Liver (tissue), 9 donors: ENCODE results near the gene ENOPH1. TPM values are rescaled to one million over a fixed set of nuclear protein-coding genes. Genes with fewer than 3 reads are reported as not detected.

ENCODE experiments used
- DNase-seq: peaks from one replicate; pipeline ENCODE4 v3.0.0-alpha.2; 2017; ENCODE audit warnings: low spot score
- H3K27ac ChIP-seq, 2 donors: one replicate each; pipeline ENCODE4 v1.7.0; 2013; ENCODE audit warnings: inconsistent platforms in 2 of 2, low read length in 2 of 2, control low read depth in 1 of 2, low read depth in 1 of 2, mild to moderate bottlenecking in 1 of 2
- H3K27me3 ChIP-seq, 4 donors: one replicate each; pipeline versions ENCODE4 v1.6.1 to v1.7.0; 2013; ENCODE audit warnings: low read length in 3 of 4, inconsistent platforms in 1 of 4, mild to moderate bottlenecking in 1 of 4, moderate library complexity in 1 of 4; ENCODE audit not compliant: control insufficient read depth in 4 of 4, insufficient read depth in 4 of 4
- H3K36me3 ChIP-seq, 4 donors: one replicate each; pipeline versions ENCODE4 v1.6.1 to v1.7.0; 2013; ENCODE audit warnings: low read length in 3 of 4, mild to moderate bottlenecking in 3 of 4, low read depth in 1 of 4, moderate library complexity in 1 of 4; ENCODE audit not compliant: control insufficient read depth in 4 of 4, insufficient read depth in 3 of 4
- H3K4me1 ChIP-seq, 4 donors: one replicate each; pipeline versions ENCODE4 v1.6.1 to v1.7.0; 2013; ENCODE audit warnings: low read length in 3 of 4, mild to moderate bottlenecking in 3 of 4, moderate library complexity in 1 of 4; ENCODE audit not compliant: control insufficient read depth in 4 of 4, insufficient read depth in 4 of 4
- H3K4me3 ChIP-seq, 3 donors: one replicate each; pipeline versions ENCODE4 v1.6.1 to v1.7.0; 2013; ENCODE audit warnings: low read length in 3 of 3, control low read depth in 1 of 3, low read depth in 1 of 3, mild to moderate bottlenecking in 1 of 3
- H3K9ac ChIP-seq, 2 donors: one replicate each; pipeline ENCODE4 v1.7.0; 2013; ENCODE audit warnings: low read length in 2 of 2, mild to moderate bottlenecking in 2 of 2, moderate library complexity in 2 of 2, control low read depth in 1 of 2, low read depth in 1 of 2
- H3K9me3 ChIP-seq, 4 donors: one replicate each; pipeline versions ENCODE4 v1.6.1 to v1.7.0; 2013; ENCODE audit warnings: low read length in 3 of 4; ENCODE audit not compliant: control insufficient read depth in 4 of 4
- ATF3 ChIP-seq: IDR thresholded peaks from 2 replicates; pipeline ENCODE4 v1.6.1; 2016; ENCODE audit warnings: antibody characterized with exemption
- CTCF ChIP-seq: fragments of 150-350 bp; IDR thresholded peaks from 2 replicates; pipeline ENCODE4 v1.5.1; 2017; ENCODE audit warnings: improper control_type of control experiment, low read depth, low read length; ENCODE audit not compliant: missing input control
- EGR1 ChIP-seq, 2 donors: IDR thresholded peaks; 2 replicates each; pipeline ENCODE4 v1.6.1; 2016 to 2018; ENCODE audit warnings: antibody characterized with exemption in 2 of 2, low read depth in 2 of 2
- FOXA1 ChIP-seq: IDR thresholded peaks from 2 replicates; pipeline ENCODE4 v1.6.1; 2016; ENCODE audit warnings: antibody characterized with exemption
- FOXA2 ChIP-seq: IDR thresholded peaks from 2 replicates; pipeline ENCODE4 v1.6.1; 2016; ENCODE audit warnings: antibody characterized with exemption
- HNF4A ChIP-seq, 2 donors: conservative IDR thresholded peaks; 2 replicates each; pipeline ENCODE4 v1.6.1; 2016; ENCODE audit warnings: antibody characterized with exemption in 2 of 2, mild to moderate bottlenecking in 2 of 2
- HNF4G ChIP-seq: IDR thresholded peaks from 2 replicates; pipeline ENCODE4 v1.6.1; 2016; ENCODE audit warnings: antibody characterized with exemption
- JUND ChIP-seq, 2 donors: IDR thresholded peaks; 2 replicates each; pipeline ENCODE4 v1.6.1; 2016; ENCODE audit warnings: antibody characterized with exemption in 2 of 2
- NR2F2 ChIP-seq: IDR thresholded peaks from 2 replicates; pipeline ENCODE4 v1.6.1; 2016; ENCODE audit warnings: antibody characterized with exemption
- RAD21 ChIP-seq, 2 donors: IDR thresholded peaks; 2 replicates each; pipeline ENCODE4 v1.6.1; 2016; ENCODE audit warnings: antibody characterized with exemption in 2 of 2, mild to moderate bottlenecking in 2 of 2
- RXRA ChIP-seq, 2 donors: IDR thresholded peaks; 2 replicates each; pipeline ENCODE4 v1.6.1; 2017 to 2018; ENCODE audit warnings: antibody characterized with exemption in 2 of 2, mild to moderate bottlenecking in 1 of 2
- SP1 ChIP-seq: IDR thresholded peaks from 2 replicates; pipeline ENCODE4 v1.6.1; 2018; ENCODE audit warnings: antibody characterized with exemption, mild to moderate bottlenecking
- TAF1 ChIP-seq: conservative IDR thresholded peaks from 2 replicates; pipeline ENCODE4 v1.6.1; 2016; ENCODE audit warnings: antibody characterized with exemption, mild to moderate bottlenecking
- YY1 ChIP-seq: IDR thresholded peaks from 2 replicates; pipeline ENCODE4 v1.6.1; 2016; ENCODE audit warnings: antibody characterized with exemption, mild to moderate bottlenecking
- ZBTB33 ChIP-seq: IDR thresholded peaks from 2 replicates; pipeline ENCODE4 v1.6.1; 2016; ENCODE audit warnings: antibody characterized with exemption
- WGBS: extraction: QIAGEN DNeasy Blood & Tissue Kit; methylation state at CpG from one replicate; pipeline ENCODE4 v1.1.7; 2013; 5-methylcytosine and 5-hydroxymethylcytosine counted together
- polyA plus RNA-seq, 2 donors: library from polyadenylated mRNA; stranded (reverse) in 1 of 2; unstranded in 1 of 2; fragments of 200-250 nt in 1 of 2; fragments of >200 nt in 1 of 2; fragmentation: Nextera tagmentation in 1 of 2; extraction: Ambion mirVana in 1 of 2; gene quantifications; one replicate each; pipeline versions ENCODE4 v1.2.1 to v1.2.3, GENCODE V29; 2013 to 2015
- total RNA-seq, 2 donors: library from RNA; depleted of rRNA; stranded (reverse); fragments of >200 nt; gene quantifications; one replicate each; pipeline ENCODE4 v1.2.3, GENCODE V29; 2014
- TF ChIP-seq, protein P1 (sequence below): IDR thresholded peaks from 2 replicates; pipeline ENCODE4 v1.6.1; 2016; ENCODE audit warnings: antibody characterized with exemption
- TF ChIP-seq, protein P2 (sequence below): IDR thresholded peaks from 2 replicates; pipeline ENCODE4 v1.6.1; 2016; ENCODE audit warnings: antibody characterized with exemption, mild to moderate bottlenecking
- donor health status: healthy.
- donor health status: healthy.
- donor health status: healthy.
- donor health status: healthy.
- donor health status: healthy.

Gene ENOPH1
- total and polyA plus RNA-seq, 4 donors: 12.1 to 20.0 (median 12.8) TPM

DNA sequence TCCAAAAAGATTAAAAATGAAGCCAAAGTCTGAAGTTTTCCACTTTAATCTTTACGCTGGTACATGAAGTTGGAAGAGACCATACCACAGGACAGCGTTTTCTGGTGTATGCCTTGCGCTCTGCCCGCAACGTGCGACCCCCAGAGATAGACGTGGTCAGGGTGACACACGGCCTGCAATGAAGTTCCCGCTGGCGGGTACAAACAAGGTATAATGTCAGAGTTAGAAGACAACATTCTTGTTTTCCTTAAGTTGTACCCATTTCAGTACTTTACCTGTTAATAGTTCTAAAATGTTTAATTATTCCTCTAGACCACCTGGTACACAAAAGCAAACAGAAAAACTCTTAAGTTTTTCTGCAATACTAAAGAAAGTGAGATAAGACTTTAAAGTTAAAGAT is 4.9 kb upstream of the ENOPH1 start:
- no peak overlapping the region for H3K27ac ChIP-seq

DNA sequence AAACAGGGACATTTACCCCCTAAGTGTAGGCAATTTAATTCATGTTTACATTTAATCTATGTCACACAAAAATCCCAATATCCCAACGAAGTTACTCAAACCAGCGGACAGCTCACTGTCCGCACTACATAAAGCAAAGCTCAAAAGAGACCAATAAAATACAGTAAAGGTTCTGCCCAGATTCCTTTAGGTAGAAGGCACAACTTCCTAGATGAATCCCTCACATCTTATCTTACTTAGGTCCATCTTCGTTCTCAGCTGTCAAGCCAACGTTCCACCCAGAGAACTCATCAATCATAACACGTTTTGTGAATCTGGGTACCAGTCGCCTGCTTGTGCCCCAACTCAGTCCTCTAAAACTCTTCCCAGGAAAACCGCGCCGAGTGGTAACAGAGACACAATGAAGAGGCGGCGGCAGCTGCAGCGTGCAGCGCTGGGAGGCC is 1.8 kb upstream of the ENOPH1 start:
- H3K4me3 ChIP-seq: peak overlapping the region; percentile 85 to 98 (median 97)
- H3K36me3 ChIP-seq: peaks cover 5 to 34% (median 33%) of the 10 kb centered on the region in 4 donors
- DNase-seq: no peak
- peak overlapping the region; percentile 52 to 79 for H3K9ac ChIP-seq
- H3K4me1 ChIP-seq: peaks cover 0 to 28% (median 22%) of the 10 kb centered on the region in 4 donors
- no peaks in the 10 kb centered on the region for H3K9me3 ChIP-seq
- H3K27ac ChIP-seq: peak overlapping the region; percentile 99
- no peaks in the 10 kb centered on the region for H3K27me3 ChIP-seq
- under 1% methylated on average over 14 of the region's 14 CpGs for WGBS
- TF ChIP-seq, protein P1, sequence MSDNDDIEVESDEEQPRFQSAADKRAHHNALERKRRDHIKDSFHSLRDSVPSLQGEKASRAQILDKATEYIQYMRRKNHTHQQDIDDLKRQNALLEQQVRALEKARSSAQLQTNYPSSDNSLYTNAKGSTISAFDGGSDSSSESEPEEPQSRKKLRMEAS: no peak
- TF ChIP-seq, protein P2, sequence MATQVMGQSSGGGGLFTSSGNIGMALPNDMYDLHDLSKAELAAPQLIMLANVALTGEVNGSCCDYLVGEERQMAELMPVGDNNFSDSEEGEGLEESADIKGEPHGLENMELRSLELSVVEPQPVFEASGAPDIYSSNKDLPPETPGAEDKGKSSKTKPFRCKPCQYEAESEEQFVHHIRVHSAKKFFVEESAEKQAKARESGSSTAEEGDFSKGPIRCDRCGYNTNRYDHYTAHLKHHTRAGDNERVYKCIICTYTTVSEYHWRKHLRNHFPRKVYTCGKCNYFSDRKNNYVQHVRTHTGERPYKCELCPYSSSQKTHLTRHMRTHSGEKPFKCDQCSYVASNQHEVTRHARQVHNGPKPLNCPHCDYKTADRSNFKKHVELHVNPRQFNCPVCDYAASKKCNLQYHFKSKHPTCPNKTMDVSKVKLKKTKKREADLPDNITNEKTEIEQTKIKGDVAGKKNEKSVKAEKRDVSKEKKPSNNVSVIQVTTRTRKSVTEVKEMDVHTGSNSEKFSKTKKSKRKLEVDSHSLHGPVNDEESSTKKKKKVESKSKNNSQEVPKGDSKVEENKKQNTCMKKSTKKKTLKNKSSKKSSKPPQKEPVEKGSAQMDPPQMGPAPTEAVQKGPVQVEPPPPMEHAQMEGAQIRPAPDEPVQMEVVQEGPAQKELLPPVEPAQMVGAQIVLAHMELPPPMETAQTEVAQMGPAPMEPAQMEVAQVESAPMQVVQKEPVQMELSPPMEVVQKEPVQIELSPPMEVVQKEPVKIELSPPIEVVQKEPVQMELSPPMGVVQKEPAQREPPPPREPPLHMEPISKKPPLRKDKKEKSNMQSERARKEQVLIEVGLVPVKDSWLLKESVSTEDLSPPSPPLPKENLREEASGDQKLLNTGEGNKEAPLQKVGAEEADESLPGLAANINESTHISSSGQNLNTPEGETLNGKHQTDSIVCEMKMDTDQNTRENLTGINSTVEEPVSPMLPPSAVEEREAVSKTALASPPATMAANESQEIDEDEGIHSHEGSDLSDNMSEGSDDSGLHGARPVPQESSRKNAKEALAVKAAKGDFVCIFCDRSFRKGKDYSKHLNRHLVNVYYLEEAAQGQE: no peak
- TF ChIP-seq CTCF: no peak
- no peak for TF ChIP-seq FOXA1
- TF ChIP-seq FOXA2: no peak
- TF ChIP-seq RAD21 (IDR thresholded peaks at IDR 0.05): no peak
- TF ChIP-seq JUND (IDR thresholded peaks at IDR 0.05): no peak
- TF ChIP-seq HNF4G: no peak
- TF ChIP-seq SP1: no peak
- no peak for TF ChIP-seq RXRA (IDR thresholded peaks at IDR 0.05)
- no peak for TF ChIP-seq EGR1 (IDR thresholded peaks at IDR 0.05; ENCODE audit: low read depth in 2 of 2)
- no peak for TF ChIP-seq HNF4A (conservative IDR thresholded peaks at IDR 0.05)
- TF ChIP-seq YY1: no peak
- TF ChIP-seq ATF3: no peak

More for the DNA sequence above, 4.9 kb upstream of the ENOPH1 start:
- Histone ChIP-seq H3K4me1 (peaks cover 0 to 21% (median 16%) of the 10 kb centered on the region in 4 donors), H3K4me3 (no peak overlapping the region), H3K9ac (no peak overlapping the region), H3K27me3 (no peaks in the 10 kb centered on the region), H3K36me3 (peaks cover 5 to 40% (median 38%) of the 10 kb centered on the region in 4 donors), H3K9me3 (no peaks in the 10 kb centered on the region)
- TF ChIP-seq NR2F2: no peak
- no peak for TF ChIP-seq HNF4G
- TF ChIP-seq SP1: no peak
- no peak for TF ChIP-seq FOXA1
- TF ChIP-seq CTCF: no peak
- no peak for TF ChIP-seq HNF4A (conservative IDR thresholded peaks at IDR 0.05)
- no peak for TF ChIP-seq TAF1
- no peak for TF ChIP-seq EGR1 (IDR thresholded peaks at IDR 0.05; ENCODE audit: low read depth in 2 of 2)
- TF ChIP-seq JUND (IDR thresholded peaks at IDR 0.05): no peak
- TF ChIP-seq ZBTB33: no peak
- DNase-seq: no peak
- 93% methylated on average over 10 of the region's 10 CpGs for WGBS
